Prostate gland (tissue), 2 donors: Measurements from ENCODE around the gene FUOM.

Experiments used
- POLR2A ChIP-seq: fragments of 450-650 bp; IDR thresholded peaks from one replicate; pipeline ENCODE4 v1.6.1; 2016; ENCODE audit warnings: antibody characterized with exemption, mild to moderate bottlenecking
- POLR2AphosphoS5 ChIP-seq: sonication (generic); formaldehyde crosslinking; IDR thresholded peaks from one replicate; pipeline ENCODE4 v1.6.1; 2017; ENCODE audit warnings: antibody characterized with exemption
- TF ChIP-seq, protein P1 (sequence below), 4 experiments: fragments of 200-600 bp in 2 of 4; fragments of 450-650 bp in 2 of 4; sonication (generic) in 2 of 4; IDR thresholded peaks; 1 replicate in 3 of 4; 2 replicates in 1 of 4; pipeline ENCODE4 v1.5.1; 2016 to 2019; ENCODE audit warnings: antibody characterized with exemption in 4 of 4, mild to moderate bottlenecking in 2 of 4, moderate library complexity in 2 of 4

DNA sequence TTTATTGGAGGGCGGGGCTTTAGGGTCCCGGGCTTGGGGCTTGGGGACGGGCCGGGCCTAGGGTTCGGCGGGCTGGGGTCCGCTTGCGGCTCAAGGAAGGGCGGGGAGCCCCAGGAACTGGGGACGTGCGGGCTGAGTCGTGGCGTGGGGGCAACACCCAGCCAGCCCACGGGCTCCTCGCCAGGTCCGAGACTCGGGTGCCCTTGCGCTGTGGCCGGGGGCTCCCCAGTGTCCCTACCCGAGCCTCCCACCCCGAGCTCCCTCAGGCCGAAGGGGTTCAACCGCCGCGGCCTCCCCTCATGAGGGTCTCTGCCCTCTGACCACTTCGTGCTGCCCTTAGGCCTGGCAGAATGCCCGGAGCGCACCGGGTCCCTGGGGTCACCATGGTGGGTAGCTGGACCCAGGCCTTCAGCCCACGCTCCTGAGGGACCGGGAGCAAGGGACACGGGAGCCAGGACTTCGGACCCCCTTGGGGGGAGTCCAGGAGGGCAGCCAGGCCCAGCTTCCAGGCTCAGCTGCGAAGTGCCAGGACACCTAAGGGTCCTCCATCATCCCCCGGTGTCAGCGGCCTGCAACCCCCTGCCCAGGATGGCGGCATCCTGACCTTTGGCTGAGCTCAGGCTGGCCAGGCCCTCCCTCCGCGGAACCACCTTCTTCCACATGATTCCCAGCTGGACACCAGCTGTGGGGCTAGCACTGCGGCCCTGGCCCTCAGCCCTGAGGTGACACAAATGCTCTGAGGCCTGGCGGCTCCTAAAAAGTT is 524 bp upstream of the FUOM start:
- TF ChIP-seq, protein P1, sequence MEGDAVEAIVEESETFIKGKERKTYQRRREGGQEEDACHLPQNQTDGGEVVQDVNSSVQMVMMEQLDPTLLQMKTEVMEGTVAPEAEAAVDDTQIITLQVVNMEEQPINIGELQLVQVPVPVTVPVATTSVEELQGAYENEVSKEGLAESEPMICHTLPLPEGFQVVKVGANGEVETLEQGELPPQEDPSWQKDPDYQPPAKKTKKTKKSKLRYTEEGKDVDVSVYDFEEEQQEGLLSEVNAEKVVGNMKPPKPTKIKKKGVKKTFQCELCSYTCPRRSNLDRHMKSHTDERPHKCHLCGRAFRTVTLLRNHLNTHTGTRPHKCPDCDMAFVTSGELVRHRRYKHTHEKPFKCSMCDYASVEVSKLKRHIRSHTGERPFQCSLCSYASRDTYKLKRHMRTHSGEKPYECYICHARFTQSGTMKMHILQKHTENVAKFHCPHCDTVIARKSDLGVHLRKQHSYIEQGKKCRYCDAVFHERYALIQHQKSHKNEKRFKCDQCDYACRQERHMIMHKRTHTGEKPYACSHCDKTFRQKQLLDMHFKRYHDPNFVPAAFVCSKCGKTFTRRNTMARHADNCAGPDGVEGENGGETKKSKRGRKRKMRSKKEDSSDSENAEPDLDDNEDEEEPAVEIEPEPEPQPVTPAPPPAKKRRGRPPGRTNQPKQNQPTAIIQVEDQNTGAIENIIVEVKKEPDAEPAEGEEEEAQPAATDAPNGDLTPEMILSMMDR (IDR thresholded peaks at IDR 0.05): no peak
- TF ChIP-seq POLR2A (no peak), POLR2AphosphoS5 (no peak)
